GM23338 (cell line): Measurements from ENCODE around the gene AFF3.

Experiments used
- CTCF ChIP-seq, 2 experiments: fragments of 200-600 bp in 1 of 2; sonication (generic) in 1 of 2; conservative IDR thresholded peaks; 2 replicates each; pipeline versions ENCODE4 v1.5.1 to v1.6.1; 2016 to 2017; ENCODE audit warnings: antibody characterized with exemption in 2 of 2, low read depth in 2 of 2, mild to moderate bottlenecking in 2 of 2, moderate library complexity in 1 of 2
- EZH2 ChIP-seq: fragments of 200-600 bp; sonication (generic); IDR thresholded peaks from one replicate; pipeline ENCODE4 v1.8.0; 2017; ENCODE audit warnings: antibody characterized with exemption, mild to moderate bottlenecking, low read depth; ENCODE audit not compliant: unreplicated experiment
- EZH2phosphoT487 ChIP-seq: fragments of 200-600 bp; sonication (generic); IDR thresholded peaks from one replicate; pipeline ENCODE4 v1.8.1; 2018; ENCODE audit warnings: antibody characterized with exemption; ENCODE audit not compliant: unreplicated experiment
- JUNB ChIP-seq: IDR thresholded peaks from one replicate; pipeline ENCODE4 v1.6.1; 2016; ENCODE audit warnings: antibody characterized with exemption; ENCODE audit not compliant: unreplicated experiment
- POLR2AphosphoS5 ChIP-seq: IDR thresholded peaks from 2 replicates; pipeline ENCODE4 v1.6.1; 2016; ENCODE audit warnings: antibody characterized with exemption, low read depth
- REST ChIP-seq: IDR thresholded peaks from one replicate; pipeline ENCODE4 v1.6.1; 2018; ENCODE audit warnings: antibody characterized with exemption; ENCODE audit not compliant: unreplicated experiment
- ZNF114 ChIP-seq: fragments of 250-450 bp; sonication (Bioruptor Pico); IDR thresholded peaks from 2 replicates; pipeline ENCODE4 v1.5.0; 2020; ENCODE audit warnings: mild to moderate bottlenecking, moderate library complexity

- TF ChIP-seq POLR2AphosphoS5, result no peak
- no peak for TF ChIP-seq CTCF (conservative IDR thresholded peaks at IDR 0.05; ENCODE audit: low read depth in 2 of 2)
- no peak for TF ChIP-seq REST
- no peak for TF ChIP-seq EZH2phosphoT487
- TF ChIP-seq EZH2, result no peak
- no peak for TF ChIP-seq JUNB
- no peak for TF ChIP-seq ZNF114 (CRISPR knock-in tag)
Measured at GRCh38 chr2:99544608-99545007, 597.8 kb downstream of the AFF3 start.
